Thoracic aorta (tissue), 2 donors: Measurements from ENCODE around the gene AQP1. TPM values are rescaled to one million over a fixed set of nuclear protein-coding genes. Genes with fewer than 3 reads are reported as not detected.

Experiments used
- ATAC-seq: fragments of 150-250 bp; one replicate; pipeline ENCODE4 v1.8.0; 2017; ENCODE audit warnings: low read depth; ENCODE audit not compliant: insufficient number of reproducible peaks, low FRiP score
- DNase-seq: peaks from one replicate; pipeline ENCODE4 v3.0.0-alpha.2; 2020; ENCODE audit warnings: low spot score
- H3K27ac ChIP-seq, 2 donors: fragments of 200-600 bp; sonication (generic); 1 replicate in 1 of 2; 2 replicates in 1 of 2; pipeline ENCODE4 v1.5.1; 2016; ENCODE audit warnings: mild to moderate bottlenecking in 2 of 2, moderate library complexity in 2 of 2
- H3K27me3 ChIP-seq: fragments of 200-600 bp; sonication (generic); replicated peaks from 2 replicates; pipeline ENCODE4 v1.6.0; 2016; ENCODE audit warnings: mild to moderate bottlenecking; ENCODE audit not compliant: insufficient read depth
- H3K36me3 ChIP-seq: fragments of 200-600 bp; sonication (generic); one replicate; pipeline ENCODE4 v1.5.1; 2016
- H3K4me1 ChIP-seq, 2 donors: fragments of 200-600 bp; sonication (generic); 1 replicate in 1 of 2; 2 replicates in 1 of 2; pipeline versions ENCODE4 v1.5.1 to v1.6.0; 2016; ENCODE audit warnings: low read depth in 2 of 2, mild to moderate bottlenecking in 1 of 2; ENCODE audit not compliant: control insufficient read depth in 1 of 2
- H3K4me3 ChIP-seq: fragments of 200-600 bp; sonication (generic); 2 replicates; pipeline ENCODE4 v1.5.1; 2016; ENCODE audit warnings: mild to moderate bottlenecking
- H3K9me3 ChIP-seq: fragments of 200-600 bp; sonication (generic); 2 replicates; pipeline ENCODE4 v1.5.1; 2016
- total RNA-seq, 2 donors: library from RNA; depleted of rRNA; stranded (reverse); fragments of >200 nt; gene quantifications; one replicate each; pipeline versions ENCODE4 v1.1.0 to v1.2.3, GENCODE V29; 2016
- TF ChIP-seq, protein P1 (sequence below): fragments of 200-600 bp; sonication (generic); IDR thresholded peaks from one replicate; pipeline ENCODE4 v1.5.1; 2019; ENCODE audit warnings: antibody characterized with exemption

The AQP1 gene
- total RNA-seq, 2 donors from 2014 or later: 1,262 to 1,768 TPM

DNA sequence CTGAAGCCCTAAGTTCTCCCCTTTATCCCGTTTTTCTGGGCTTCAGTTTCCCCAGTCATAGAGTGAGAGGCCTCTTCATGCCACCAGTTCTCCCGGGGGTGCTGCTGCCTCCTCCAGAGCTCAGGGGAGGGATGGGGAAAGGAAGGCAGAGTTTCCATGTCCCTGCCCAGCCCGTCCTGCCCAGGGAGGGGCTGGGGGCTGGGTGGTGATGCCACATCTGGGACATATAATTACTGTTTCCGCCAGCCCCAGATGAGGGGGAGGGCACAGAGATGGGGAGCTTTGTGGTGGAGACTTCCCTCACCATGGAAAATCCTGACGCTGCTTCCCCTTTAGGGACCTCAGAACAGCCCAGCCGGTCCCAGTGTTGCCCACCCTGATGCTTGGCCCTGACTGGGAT lies 4.1 kb downstream of the AQP1 start:
- H3K27me3 ChIP-seq: no peaks in the 10 kb centered on the region
- ATAC-seq (no peak), DNase-seq (no peak)
- H3K27ac ChIP-seq: peak overlapping the region; percentile 89 to 98
- TF ChIP-seq, protein P1, sequence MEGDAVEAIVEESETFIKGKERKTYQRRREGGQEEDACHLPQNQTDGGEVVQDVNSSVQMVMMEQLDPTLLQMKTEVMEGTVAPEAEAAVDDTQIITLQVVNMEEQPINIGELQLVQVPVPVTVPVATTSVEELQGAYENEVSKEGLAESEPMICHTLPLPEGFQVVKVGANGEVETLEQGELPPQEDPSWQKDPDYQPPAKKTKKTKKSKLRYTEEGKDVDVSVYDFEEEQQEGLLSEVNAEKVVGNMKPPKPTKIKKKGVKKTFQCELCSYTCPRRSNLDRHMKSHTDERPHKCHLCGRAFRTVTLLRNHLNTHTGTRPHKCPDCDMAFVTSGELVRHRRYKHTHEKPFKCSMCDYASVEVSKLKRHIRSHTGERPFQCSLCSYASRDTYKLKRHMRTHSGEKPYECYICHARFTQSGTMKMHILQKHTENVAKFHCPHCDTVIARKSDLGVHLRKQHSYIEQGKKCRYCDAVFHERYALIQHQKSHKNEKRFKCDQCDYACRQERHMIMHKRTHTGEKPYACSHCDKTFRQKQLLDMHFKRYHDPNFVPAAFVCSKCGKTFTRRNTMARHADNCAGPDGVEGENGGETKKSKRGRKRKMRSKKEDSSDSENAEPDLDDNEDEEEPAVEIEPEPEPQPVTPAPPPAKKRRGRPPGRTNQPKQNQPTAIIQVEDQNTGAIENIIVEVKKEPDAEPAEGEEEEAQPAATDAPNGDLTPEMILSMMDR: no peak
- no peaks in the 10 kb centered on the region for H3K36me3 ChIP-seq
- H3K4me3 ChIP-seq: peak overlapping the region; percentile 80
- H3K9me3 ChIP-seq: no peaks in the 10 kb centered on the region
- peaks cover 38 to 60% of the 10 kb centered on the region in 2 donors for H3K4me1 ChIP-seq

DNA sequence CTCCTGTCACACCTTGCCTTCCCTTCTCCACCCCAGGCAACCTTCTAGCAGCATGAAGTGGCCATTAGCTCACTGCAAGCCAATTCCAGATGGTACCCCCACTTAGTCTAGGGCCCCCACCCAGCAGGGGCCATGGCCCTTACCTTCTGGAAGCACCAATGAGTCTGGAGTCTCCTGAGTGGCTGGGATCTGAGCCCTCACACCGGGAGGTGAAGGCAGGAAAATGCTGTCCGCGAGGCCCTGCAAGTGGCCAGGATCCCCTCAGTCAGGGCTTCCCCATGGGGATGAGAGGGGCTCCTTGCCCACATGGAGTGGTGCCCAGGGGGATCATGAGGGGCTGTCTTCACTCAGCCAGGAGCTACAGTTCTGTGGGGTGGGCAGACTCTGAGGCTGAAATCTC lies 4.6 kb downstream of the AQP1 start:
- DNase-seq: no peak
- Histone ChIP-seq H3K27ac (peak overlapping the region; percentile 89 to 98), H3K4me3 (peak overlapping the region; percentile 80), H3K9me3 (no peaks in the 10 kb centered on the region), H3K4me1 (peaks cover 34 to 60% of the 10 kb centered on the region in 2 donors), H3K36me3 (no peaks in the 10 kb centered on the region), H3K27me3 (no peaks in the 10 kb centered on the region)
- TF ChIP-seq, protein P1: no peak
- no peak for ATAC-seq

DNA sequence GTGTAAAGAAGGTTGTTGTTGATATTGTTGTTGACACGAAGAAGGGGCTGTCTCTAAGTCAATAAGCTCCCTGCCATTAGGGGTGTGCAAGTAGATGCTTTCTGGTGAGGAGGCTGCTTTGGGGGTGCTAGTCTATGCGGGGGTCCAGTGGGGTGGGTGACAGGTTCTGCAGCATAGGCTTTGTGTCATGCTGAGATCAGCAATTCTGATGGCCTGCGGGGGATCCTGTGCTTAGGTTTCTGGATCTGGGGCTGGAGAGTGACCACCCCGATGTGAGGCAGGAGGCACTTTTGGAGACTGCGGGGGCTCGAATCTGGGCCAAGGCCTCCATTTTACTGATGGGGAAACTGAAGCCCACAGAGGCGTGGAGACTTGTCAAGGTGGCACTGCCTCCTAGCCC lies 5.1 kb downstream of the AQP1 start:
- peaks cover 38 to 65% of the 10 kb centered on the region in 2 donors for H3K4me1 ChIP-seq

DNA sequence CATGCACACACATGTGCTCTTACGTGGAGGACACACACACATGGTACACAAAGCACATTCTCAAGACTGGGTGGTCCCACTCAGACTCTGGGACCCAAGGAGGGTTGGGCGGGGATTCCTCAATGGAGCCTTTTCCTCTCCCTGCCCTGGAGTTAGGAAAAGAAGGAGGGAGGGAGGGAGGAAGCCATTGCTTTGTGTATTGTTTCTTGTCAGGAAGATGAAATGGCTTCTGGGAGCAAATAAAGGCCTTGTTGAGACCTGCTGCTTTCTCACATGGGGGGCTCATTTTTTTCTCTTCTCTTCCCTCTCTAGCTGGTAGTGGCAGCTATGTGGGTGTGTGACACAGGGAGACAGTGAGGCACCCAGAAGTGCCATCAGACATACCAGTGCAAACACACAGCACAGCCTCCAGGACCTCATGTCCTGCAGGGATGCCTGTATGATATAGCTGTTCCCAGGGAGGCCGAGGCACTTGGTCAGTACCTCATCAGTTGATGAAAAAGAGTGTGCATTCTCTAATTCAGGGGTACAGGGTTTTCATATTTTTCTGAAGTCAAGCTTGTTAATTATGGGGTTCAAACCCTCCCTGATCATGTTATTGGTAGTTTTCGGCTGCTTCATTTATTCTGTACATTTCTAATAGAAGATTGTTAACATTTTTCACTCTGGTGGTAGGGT lies 5.7 kb downstream of the AQP1 start:
- Histone ChIP-seq H3K36me3 (peaks cover 7% of the 10 kb centered on the region), H3K27ac (peak overlapping the region; percentile 89 to 98), H3K4me1 (peaks cover 43 to 71% of the 10 kb centered on the region in 2 donors), H3K4me3 (peak overlapping the region; percentile 80), H3K9me3 (no peaks in the 10 kb centered on the region), H3K27me3 (no peaks in the 10 kb centered on the region)
- DNase-seq (no peak), ATAC-seq (no peak)
- TF ChIP-seq, protein P1: no peak

More for the DNA sequence above, 5.1 kb downstream of the AQP1 start:
- TF ChIP-seq, protein P1: no peak
- Histone ChIP-seq H3K4me3 (peak overlapping the region; percentile 80), H3K36me3 (peaks cover 3% of the 10 kb centered on the region), H3K27ac (peak overlapping the region; percentile 89 to 98), H3K9me3 (no peaks in the 10 kb centered on the region), H3K27me3 (no peaks in the 10 kb centered on the region)
- ATAC-seq: no peak
- DNase-seq: no peak

DNA sequence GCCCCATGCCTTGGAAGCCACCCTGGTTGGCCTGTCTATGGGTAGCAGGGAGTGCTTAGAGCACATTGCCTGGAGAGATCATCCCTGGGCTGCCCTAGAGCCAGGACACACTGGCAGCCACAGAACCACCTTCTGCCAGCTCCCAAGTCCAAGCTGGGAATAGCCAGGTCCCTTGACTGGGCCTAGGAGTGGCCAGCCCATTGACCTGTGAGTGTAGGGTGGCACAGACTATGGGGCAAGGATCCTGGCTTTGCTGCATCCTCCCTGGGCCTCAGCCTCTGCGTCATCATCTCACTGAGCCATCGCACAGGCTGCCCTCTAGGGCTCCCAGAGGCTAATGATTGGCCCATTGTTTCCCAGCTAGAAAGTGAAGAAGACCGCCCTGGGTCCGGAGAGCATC lies 7.0 kb downstream of the AQP1 start:
- Histone ChIP-seq H3K27me3 (no peaks in the 10 kb centered on the region), H3K9me3 (no peaks in the 10 kb centered on the region), H3K4me1 (peaks cover 43 to 80% of the 10 kb centered on the region in 2 donors), H3K36me3 (peaks cover 20% of the 10 kb centered on the region), H3K4me3 (peak overlapping the region; percentile 80), H3K27ac (peak overlapping the region; percentile 89 to 98)
- ATAC-seq (no peak), DNase-seq (no peak)
- TF ChIP-seq, protein P1: peak; percentile 16
